HG03558 (cell line): ENCODE measurements around the gene ACOT7.
"Not testable (repeated sequence)": the region's sequence is repeated elsewhere in the genome, so short reads cannot be mapped to it uniquely, and the experiment has no call there.

Experiments
- ATAC-seq: cut with Tn5 transposase; IDR thresholded peaks from one replicate; pipeline ENCODE4 v1.9.1; 2021; ENCODE audit warnings: moderate number of reproducible peaks; ENCODE audit not compliant: unreplicated experiment; ENCODE audit errors: extremely low read depth

ACOT7 gene

GRCh38 chr1:6244401-6245049 is 149.0 kb downstream of the ACOT7 start:
- no peak for ATAC-seq

DNA sequence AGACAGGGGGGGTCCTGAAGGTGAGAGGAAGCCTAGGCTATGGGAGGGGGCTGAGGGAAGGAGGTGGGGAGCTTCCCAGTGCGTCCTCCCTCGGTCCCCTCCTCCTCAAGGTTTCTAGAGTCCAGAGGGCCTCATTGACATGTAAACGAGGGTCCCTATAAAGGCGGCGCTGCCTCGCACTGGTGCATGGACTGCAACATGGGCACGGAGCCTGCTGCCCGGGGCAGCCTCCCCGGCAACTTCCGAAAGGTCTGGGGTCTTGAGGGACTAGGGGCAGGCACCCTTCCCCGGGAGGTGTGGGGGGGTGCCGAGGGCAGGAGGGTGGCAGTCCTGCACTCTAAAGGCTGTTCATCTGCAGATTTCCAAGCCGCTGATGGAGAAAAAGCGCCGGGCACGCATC is 149.6 kb downstream of the ACOT7 start, which contains the start of gene HES3:
Gene HES3, plus strand, starts transcription at position 187 of the 400 bp plus-strand sequence. Its CDS starts 187 bp downstream, at position 374.
- no peak for ATAC-seq

DNA sequence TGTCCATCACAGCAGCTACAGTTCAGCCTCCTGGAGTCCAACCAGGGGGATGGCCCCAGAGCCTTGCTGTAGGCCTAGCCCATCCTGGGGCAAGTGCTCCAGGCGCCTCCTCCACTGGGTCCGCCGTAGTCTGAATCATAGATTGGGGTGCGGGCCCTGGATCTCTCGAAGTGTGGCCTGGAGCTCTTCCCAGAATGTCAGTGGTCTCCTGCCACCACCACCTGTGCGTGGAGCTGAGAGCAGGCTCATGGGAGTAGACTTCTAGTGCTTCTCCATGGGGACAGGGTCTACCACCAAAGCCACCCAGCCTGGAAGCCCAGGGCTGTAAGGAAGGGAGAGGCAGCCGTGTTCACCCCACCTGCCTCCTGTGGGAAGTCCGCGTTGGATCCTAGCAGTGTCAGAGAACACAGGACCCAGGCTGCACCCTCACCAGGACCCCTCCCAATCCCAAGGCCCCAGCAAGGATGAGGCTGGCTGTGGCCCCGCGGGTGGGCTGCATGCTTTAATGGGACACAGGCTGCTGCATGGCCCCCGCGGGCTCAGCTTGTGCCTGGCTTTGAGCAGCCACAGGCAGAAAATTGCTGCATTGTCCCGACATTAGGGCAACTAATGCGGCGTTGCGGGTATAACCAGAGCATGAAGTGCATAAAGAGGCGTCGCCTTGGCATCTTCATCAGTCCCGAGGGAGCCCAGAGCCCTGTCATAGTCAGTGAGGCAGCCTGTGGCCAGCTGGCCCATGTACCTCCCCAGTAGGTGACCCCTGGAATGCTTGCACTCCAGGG is 150.3 kb downstream of the ACOT7 start:
- ATAC-seq, result no peak

- ATAC-seq, result no peak
These were observed 151.5 kb downstream of the ACOT7 start for GRCh38 chr1:6241887-6242740.

GRCh38 chr1:6241107-6241886 is 152.3 kb downstream of the ACOT7 start:
- no peak for ATAC-seq

GRCh38 chr1:6239950-6240768 is 153.4 kb downstream of the ACOT7 start:
- no peak for ATAC-seq

DNA sequence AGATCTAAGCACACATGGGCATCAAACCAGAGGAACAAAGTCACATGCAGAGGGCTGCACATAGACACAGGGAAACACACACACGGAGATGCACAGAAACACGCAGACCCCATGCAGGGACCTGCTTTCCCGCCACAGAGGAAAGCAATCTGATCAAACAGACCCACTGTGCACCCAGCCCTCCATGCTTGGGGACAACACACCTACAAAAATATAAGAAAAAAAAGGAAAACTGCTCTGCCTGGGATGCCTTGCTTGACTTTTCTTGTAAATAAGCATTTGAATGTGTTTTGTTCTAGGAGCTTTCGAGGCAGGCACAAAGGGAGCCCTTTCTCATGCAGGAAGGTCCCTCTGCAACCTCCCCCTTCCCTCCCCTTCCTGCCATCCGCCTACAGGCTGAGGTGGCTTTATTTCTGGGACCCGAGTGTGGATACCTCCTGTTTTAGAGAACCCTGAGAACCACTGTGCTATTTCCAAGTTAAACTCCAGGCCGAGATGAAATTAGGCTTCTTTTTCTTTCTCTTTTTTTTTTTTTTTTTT is 154.3 kb downstream of the ACOT7 start:
- no peak for ATAC-seq

DNA sequence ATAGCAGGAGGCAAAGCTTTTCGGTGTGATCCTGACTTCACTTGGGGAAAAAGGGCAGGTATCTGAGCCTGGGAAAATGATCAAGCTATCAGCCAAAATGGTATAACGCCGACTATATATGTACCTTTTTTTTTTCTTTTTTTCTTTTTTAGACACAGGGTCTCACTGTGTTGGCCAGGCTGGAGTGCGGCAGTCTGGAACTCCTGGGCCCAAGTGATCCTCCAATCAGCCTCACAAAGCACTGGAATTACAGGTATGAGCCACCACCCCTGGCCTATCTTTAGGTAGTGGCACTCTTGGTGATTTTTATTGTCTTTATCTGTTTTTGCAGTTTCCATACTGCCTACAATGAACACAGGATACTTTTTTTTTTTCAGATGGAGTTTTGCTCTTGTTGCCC is 156.5 kb downstream of the ACOT7 start:
- no peak for ATAC-seq

GRCh38 chr1:6235296-6235677 is 158.3 kb downstream of the ACOT7 start:
- peak; percentile 9 for ATAC-seq

GRCh38 chr1:6234502-6235295 is 158.9 kb downstream of the ACOT7 start:
- no peak for ATAC-seq

GRCh38 chr1:6233376-6233775 is 160.2 kb downstream of the ACOT7 start:
- no peak for ATAC-seq

DNA sequence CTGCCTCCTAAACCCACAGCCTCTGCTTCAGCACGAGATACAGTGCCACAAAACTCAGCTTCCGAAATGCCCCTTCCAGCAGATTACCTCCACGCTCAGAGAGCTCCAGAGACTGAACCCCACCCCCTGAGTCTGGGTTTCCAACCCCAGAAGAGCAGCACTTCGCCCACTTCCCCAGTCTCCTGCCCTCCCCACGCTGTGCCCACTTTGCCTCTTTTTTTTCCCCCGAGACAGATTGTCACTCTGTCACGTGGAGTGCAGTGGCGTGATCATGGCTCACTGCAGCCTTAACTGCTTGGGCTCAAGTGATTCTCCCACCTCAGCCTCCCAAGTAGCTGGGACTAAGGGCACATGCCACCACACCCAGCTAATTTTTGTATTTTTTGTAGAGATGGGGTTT is 167.9 kb downstream of the ACOT7 start:
- no peak for ATAC-seq

- ATAC-seq, result no peak
These were observed 168.8 kb downstream of the ACOT7 start for GRCh38 chr1:6224718-6225117.

DNA sequence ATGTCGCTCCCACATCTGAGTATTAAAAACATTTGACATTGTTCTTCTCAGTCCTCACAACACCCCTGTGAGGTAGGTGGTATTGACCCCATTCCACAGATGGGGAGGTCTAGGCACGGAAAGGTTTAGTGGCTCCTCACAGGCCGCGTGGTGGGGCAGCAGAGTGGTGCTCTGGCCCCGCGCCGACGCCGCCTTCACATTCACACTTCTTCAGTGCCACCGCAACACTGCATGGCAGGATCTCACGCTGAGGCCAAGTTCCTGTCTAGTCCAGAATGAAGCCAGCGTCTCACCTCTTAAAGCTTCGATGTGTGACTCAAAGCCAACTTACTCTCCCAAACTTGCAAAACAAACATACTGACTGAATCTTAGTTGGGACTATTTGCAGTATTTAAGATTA is 169.9 kb downstream of the ACOT7 start:
- ATAC-seq, result no peak

GRCh38 chr1:6222636-6223035 is 170.9 kb downstream of the ACOT7 start:
- no peak for ATAC-seq

DNA sequence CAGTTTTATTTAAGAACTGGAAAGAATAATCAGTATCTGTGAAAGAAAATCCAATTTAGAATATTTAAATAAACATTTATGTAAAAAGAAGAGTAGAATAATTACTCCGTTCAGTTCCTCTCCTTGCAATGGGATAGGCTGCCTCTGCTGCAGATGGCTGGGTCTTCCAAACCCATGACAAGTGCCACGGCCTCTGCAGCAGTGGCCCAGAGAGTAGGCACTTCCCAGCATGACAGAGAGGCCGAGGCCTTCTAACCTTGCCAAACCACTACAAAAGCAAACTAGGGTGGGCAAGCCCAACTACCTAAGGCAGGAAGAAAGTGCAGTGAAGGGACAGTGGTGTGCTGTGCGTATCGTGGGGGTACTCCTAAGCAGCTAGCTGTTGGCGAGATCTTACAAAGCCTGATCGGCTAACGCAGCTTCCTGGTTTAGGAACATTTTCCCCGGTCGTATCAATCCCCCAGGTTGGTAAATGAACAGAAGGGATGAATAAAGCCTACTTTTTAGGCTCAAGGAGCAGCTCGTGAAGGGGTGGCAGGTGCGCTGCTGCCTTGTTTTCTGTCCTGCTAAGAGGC is 172.3 kb downstream of the ACOT7 start:
- ATAC-seq, result no peak

DNA sequence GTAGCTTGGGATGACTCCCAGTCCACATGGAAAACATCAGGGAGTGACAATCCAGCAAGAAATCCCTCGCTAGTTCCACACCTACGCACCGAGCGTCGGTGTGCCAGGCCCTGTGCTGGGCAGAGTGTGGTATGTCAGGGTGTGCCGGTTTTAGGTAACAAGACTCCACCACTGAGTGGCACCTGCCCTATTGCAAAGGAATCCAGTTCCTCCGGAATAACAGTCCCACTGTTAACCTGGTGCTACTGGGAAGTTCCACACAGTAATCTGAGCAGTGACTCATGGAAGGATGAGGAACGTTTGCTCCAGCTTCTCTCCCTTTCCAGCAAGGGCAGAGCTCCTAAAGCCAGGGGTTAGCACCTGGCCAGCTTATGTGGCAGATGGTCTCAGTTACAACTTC is 173.3 kb downstream of the ACOT7 start:
- no peak for ATAC-seq

DNA sequence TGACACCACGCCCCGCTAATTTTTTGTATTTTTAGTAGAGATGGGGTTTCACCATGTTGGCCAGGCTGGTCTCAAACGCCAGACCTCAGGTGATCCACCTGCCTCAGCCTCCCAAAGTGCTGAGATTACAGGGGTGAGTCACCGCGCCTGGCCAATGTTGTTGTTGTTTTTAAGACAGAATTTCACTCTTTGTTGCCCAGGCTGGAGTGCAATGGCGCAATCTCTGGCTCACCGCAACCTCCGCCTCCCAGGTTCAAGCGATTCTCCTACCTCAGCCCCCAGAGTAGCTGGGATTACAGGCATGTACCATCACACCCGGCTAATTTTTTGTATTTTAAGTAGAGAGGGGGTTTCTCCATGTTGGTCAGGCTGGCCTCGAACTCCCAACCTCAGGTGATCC is 173.9 kb downstream of the ACOT7 start:
- not testable (repeated sequence) for ATAC-seq
